HG03060 (cell line): Measurements from ENCODE around the gene RBBP5.

Source experiments
- ATAC-seq: cut with Tn5 transposase; IDR thresholded peaks from one replicate; pipeline ENCODE4 v1.9.1; 2021; ENCODE audit warnings: low read depth, moderate number of reproducible peaks; ENCODE audit not compliant: unreplicated experiment

Gene RBBP5

DNA sequence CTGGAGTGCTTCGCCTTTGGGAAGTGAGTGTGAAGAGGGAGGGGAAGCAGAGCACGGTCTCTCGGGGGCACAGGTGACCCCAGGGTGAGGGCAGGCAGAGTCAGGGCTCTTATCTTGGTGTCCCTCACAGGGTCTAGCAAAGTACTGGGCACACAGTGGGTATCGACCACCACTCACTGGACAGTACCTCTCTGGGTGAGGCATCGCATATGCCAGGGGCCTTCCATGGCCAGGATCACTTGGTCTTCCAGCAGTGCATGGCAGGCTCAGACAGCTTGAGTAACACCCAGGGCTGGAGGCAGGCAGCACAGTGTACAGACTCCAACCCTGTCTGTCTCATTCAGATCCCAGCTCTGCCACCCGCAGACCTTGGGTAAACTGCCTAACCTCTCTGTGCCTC, 62.1 kb downstream of the RBBP5 start:
- ATAC-seq, result no peak

DNA sequence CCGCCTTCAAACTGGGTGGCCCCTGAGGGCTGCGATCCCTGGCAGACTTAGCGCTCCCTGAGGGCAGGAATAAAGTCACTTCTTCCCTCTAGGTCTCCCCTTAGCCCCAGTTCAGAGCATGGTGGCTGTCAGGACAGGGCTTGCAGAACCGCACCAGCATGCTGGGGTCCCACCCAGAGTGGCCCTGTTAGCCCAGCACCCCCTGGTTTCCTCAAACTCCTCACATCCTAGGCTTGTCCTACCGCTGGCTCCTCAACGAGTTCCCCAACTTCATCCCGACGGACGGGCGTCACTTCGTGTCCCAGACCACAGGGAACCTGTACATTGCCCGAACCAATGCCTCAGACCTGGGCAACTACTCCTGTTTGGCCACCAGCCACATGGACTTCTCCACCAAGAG, 62.9 kb downstream of the RBBP5 start:
- no peak for ATAC-seq

DNA sequence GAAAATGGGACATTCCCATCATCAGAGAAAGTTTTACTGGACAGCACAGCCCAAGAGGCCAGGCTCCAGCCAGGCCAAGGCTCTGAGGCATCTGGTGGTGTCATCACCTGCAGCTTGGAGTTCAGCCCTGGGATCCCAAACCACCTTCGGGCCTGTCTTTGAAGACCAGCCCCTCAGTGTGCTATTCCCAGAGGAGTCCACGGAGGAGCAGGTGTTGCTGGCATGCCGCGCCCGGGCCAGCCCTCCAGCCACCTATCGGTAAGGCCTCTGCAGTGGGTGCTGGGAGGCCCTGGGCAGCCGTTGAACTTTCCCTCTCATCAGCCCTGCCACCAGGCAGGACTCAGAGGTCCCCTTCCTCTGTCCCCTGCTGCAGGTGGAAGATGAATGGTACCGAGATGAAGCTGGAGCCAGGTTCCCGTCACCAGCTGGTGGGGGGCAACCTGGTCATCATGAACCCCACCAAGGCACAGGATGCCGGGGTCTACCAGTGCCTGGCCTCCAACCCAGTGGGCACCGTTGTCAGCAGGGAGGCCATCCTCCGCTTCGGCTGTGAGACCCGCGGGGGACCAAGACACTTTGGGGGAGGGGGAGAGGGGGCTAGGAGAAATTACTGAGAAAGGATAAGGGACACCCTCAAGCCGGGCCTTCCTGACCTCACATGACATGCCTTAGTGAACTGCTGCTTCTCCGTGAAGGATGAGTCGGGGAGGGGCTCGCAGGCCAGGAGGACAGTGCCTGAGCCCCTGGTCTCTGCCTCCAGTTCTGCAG, 63.8 kb downstream of the RBBP5 start:
- ATAC-seq, result no peak

DNA sequence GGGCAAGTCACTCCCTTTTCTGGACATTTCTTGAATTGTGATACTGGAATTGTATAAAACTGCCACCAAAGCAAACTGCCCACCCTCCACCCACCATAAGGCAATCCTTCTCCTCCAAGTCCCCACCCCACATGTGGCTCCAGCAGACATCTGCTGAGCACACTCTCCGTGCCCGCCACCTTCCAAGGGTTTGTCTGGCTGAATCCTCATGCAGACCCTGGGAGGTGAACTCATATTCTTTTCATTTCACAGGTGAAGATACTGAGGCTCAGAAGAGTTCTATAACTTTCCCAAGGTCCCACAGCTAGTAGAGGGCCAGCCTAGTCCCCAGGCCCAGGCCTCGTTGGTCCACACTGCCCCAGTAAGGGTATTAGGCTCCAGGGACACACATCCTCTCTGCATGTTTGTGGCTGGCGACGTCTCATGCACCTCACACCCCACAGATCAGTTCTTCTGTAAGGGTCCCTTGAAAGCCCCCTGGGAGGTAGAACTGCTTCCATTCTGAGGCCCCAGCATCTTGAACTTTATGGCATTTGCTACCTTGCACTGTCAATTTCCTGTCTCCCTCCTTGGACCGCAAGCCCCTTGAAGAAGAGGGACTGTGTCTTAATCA, 64.7 kb downstream of the RBBP5 start:
- no peak for ATAC-seq

DNA sequence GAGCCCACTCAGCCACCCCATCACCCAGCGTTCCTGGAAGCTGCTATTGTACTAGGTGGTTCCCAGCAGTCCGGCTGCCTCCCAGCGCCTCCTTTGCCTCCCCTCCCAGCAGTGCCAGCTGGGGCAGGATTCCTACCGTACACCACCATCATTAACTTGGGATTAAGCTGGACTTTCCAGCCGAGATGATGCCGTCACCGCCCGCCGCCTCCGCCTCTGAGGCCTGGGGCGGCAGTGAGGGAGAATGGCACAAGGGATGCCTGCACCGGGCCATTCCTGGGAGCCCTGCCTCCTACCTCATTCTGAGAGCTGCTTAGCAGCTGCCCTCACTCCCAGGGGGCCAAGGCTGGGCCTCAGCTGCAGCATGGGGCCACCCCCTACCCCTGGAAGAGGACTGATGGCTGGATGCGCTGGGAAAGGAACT, 65.6 kb downstream of the RBBP5 start:
- no peak for ATAC-seq

DNA sequence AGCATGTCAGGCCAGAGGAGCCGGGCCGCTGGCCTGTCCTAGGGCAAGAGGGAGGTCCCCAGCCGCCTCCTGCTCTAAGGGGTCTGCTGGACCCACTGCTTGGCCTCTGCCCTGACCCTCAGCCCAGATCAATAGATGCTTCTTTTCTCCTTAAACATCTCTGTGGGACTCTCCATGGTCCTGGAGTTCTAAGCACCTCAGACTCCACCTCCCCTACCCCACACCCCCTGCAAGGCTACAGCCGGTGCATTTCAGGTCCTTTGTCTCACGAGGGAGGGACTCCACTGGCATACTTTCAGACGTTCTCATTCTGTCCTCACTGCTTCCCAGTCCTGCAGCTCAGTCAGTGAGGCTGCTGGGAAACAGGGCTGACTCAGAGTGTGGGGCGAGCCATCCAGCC, 67.8 kb downstream of the RBBP5 start:
- no peak for ATAC-seq

DNA sequence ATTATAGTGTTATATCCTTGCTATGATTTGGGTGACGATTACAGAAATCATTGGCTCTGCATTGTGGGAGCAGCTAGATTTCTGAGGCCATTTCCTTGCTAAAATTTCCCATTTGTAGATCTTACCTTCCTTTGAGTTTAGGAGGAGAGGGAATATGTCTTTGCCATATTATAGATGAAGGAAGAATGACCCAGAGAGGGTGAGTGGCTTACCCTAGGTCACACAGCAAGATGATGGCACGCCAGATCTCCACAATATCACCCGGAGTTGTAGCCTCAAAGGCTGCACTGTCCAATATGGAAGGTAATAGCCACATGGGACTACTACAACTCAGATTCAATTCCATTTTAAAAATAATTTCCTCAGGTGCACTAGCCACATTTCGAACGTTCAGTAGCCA, 68.5 kb downstream of the RBBP5 start:
- ATAC-seq, result no peak

DNA sequence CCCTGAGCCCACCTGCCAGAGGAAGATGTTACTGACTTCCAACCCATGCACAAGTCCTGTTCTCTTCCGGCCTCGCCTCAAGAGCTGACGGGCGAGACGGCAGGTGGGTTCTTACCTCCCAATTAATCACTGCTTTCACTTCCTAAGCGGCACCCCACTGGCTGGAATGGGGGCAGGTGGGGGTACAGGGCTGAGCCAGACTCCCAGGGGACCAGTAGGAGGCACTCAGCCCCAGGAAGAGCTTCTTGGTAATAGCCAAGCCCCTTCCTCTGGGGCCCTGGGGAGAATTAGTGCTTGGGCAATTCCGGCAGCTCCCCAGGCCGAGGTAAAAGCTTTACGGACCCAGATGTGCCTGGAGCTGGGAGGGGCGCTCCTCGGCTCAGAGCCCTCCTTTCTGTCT, 69.1 kb downstream of the RBBP5 start:
- ATAC-seq, result no peak

DNA sequence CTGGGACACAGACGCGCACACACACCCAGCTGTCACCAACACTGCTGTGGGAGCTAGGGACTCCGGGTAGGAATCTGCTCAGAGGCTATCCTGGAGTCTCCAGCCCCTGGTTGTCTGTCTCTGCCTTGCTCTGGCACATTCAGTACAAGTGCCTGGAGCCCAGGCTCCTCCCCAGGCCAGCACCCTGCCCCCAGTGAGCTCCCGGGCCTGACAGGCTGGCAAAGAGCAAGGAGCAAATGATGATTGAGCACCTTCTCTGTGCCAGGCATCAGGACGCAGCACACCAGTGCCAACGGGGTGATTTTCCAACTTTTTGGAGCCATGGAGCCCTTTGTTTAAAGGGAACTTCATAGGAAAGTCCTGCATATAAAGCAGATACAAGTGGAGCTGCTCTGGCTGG, 72.3 kb downstream of the RBBP5 start:
- ATAC-seq, result no peak

DNA sequence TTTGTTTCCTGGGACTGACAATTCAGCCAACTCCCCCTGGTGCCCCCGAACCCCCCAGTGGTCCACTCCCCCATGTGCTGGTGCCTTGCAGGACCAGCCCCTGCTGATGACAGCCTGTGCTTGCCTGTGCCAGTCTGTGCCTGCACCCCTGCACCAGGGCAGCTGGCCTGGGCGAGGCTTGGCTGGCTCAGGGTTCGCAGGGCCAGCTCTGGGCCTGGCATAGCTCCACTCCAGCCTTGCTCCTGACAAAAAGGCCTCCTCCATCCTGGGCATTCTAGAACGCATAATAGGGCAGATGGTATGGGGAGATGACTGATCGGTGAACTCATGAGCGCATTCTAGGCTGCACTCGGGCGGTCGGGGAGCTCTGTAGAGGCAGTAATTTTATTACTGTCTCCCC, 73.4 kb downstream of the RBBP5 start:
- ATAC-seq, result no peak

DNA sequence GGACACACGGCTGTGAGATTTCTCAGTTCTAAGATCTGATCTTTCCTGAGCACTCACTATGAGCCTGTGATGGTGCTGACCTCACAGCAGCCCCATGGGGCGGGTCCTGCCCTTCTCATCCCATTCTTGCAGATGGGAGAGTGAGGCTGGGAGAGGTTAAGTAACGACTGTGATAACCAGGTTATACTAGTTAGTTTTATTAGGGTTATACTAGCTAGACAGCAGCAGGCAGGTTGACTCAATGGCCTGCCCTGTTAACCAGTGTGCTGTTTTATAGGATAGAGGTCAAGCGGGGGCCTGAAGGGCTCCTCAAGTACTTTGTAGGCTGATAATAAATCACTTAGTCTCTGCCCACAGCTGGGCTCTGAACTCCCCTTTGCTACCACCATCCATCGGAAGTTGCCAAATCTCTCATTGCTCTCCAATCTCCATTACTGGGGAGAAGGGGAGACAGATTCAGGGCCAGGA, 74.0 kb downstream of the RBBP5 start:
- no peak for ATAC-seq

DNA sequence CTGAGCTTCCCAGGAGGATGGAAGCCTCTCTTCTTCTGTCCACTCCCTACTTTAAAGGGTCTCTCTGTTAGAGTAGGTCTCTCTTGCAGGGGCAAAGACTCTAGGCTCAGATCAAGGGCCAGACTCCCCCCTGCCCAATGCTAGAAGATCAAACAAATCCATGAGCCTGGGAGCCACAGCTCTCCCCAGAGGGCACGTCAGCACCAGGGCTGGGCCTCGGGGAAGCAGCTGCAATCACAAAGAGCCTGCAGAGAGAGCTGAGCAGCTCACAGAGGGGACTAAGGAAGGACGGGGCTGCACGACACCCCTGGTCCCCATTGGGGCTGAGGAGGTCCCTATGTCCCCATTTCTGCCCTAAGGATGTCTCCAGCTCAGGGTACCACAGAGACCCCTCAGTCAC, 74.9 kb downstream of the RBBP5 start:
- no peak for ATAC-seq

DNA sequence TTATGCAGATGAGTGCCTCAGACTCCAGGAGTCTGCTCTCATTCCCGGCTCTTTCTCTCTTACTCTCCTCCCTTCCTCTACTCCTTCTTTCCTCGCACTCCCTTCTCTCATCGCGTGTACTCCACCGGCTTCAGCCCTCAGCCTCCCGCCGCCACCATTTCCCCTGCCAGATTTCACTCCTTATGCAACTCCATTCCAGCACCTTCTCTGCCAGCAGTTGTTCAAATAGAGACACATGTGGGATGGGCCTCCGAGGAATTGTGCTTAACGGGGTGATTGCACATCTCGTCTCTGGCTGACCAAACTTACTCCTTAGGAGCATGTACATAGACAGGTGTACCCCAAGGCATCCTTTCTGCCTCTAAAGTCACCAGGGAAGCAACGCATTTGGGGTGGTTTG, 76.6 kb downstream of the RBBP5 start:
- no peak for ATAC-seq

DNA sequence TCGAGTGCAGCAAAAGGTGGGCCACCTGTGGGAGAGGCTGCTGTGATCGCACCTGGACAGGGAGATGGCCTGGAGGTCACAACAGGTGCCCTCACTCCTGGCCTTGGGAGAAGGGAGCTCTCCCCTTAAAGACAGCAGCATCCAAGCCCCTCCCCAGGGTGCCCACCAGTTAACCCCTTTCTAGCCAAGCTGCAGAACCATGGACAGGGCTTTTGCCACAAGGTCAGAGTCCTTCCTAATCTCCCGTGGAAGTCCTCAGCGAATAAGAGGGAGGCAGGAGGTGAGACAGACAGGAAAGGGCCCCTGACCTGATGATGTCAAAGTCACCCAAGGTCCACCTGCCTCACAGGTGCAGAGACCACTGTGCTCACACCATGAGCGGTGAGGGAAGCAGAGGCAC, 77.0 kb downstream of the RBBP5 start:
- no peak for ATAC-seq

DNA sequence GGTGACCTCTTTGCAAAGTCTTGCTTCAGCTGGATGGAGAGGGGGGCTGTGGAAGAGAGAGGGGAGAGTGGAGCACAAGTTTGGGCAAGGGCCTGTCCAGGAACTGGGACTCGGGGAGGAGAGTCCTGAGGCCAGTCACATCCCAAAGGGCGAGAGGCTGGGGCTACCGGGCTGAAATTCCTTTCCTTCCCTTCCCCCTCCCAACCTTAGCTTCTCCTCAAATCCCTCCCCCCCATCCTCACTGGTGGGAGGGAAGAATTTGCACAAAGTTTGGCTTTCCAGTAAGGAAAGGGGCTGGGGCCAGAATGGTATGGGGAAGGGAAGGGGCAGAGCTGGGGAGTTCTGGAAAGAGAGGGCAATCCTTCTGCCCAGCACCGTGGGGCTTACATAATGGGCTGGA, 77.9 kb downstream of the RBBP5 start:
- no peak for ATAC-seq

DNA sequence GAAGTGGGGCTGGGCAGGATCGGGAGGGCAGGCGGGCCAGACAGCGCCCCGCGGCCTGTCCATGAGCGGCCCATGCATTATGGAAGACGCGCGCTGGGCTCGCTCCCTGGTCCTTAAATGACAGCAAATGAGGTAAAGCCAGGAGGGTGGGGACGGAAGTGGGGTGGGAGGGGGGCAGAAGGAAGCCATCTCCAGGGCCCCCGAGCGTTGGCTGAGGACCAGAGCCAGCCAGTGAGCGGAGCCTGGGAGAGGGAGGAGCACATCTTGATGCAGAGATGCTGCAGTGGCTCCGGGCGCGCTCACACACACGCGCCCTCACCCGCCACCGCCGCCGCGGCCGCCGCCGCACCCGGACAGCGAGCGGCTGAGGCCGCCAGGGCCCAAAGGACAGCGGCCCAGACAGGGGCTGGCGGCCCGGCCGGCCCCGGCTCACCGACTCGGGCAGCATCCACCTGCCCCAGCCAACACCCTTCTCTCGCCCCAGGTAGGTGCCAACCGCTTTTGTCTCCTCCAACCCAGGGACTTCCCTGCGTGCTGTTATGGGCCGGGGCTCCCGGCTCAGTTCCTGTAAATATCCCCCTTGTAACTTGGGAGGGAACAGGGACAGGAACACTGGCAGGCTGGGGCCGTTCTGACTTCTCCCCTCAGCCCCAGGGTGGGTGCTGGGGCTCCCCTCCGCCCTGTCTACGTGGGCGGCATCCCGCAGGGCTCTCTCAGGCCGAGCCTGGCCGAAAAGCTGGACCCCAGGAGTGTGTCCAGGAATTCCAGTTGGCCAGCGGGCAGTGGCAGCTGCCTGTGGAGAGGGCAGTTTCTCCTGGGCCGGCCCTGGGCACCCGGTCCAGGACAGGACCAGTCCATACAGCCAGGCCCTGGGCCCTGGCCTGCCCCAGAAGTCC, 78.6 kb downstream of the RBBP5 start, which contains the start of gene CNTN2:
Gene CNTN2, plus strand, starts transcription at position 302 of the 896 bp plus-strand sequence. CDS start 9,974 bp downstream, outside the sequence.
- no peak for ATAC-seq

DNA sequence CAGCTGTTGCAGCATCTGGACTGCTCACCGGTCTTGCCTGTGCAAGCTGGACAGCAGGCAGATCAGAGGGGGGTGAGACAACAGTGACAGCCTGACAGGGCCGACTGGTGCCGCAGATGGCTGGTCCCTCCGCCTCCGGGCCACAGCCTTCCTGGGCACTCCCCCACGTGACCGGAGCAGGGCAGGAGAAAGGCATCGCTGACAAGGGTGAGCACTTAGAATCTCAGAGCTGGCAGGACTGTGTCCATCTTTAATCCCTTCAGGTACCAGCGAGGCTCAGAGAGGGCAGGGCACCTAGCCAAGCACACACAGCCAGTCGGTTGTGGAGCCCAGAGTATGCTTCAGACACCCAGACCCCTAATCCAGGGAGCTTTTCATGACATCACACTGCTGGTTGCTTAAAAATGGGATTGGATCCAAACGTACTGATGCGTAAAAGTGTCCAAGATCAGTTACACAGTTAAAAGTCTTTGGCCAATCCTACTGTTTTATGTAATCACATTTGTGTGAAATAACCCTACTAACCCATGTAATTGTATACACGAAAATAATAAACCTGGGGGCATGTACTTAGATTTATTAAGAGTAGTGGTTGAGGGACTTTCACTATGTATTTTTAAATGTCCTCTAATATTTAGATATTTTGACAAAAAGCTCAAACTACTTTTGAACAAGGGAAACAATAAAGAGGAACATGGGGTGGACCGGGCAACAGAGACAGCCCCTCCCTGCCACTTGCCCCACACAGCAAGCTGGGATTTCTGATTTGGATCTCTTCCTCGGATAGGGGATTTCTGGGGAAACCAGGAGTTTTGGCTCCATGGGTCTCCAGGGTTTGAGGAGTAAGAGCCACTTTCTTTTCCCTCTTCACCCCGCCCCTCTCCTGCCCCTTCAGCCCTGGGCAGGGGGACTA, 79.5 kb downstream of the RBBP5 start:
- no peak for ATAC-seq

DNA sequence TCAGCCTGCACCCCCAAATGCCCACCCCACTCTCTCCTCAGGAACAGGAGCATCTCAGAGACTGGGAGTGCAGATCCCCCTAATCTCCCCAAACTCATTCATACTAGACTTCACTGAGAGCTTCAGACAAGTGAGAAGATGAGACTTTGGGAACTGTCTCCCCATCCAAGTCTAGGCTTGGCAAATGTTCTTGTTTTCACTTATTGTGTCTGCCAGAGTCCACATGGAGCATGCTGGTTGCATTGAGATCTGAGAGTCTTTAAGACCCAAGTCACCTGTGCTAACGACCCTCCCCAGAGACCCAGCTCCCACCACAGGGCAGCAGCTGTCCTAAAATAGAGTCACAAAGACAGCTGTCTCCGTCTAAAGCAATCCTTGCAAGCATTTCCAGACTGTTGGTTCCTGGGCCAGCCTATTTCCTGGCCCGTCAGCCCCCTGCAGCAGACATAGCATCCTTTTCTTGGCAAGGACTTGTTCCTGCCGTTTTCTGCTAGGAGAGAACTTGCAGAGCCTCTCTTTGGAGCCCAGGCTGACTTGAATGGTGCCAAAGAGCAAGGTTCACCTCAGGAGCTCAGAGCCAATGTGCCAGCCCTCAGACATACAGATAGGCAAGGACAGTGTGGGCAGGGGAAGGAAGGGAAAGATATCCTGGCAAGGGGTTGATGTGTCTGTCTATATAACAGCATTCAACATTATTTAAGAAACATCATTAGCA, 80.6 kb downstream of the RBBP5 start:
- no peak for ATAC-seq

DNA sequence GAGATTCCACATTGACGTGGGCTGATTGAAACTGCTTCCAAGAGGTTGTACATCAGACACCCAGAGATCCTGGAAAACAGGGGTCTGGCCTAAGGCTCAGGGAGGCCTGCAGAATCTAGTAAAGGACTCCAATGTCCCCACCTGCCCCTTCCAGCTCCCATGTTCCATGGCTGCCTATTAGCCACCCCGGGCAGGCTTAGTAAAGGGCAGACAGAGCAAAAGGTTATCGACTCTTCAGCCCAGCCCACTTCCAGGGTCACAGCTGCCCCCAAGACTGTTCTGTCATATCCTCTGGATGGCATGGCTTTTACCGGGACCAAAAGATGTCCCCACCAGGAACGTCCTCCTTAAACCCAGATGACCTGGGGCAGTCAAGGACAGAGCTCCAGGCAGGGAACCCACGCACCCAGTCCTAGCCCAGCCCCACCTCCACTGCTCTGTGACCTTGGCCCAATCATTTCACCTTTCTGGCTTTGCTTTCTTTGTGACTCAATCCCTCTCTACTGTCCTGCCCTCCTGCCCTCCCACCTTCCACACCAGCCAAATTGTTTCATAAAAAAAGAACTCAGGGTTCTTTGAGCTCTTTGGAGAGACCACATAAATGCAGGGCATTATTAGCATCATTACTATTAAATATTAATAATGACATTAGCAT, 83.5 kb downstream of the RBBP5 start:
- no peak for ATAC-seq
